CD4-positive, alpha-beta T cell (primary cell): ENCODE data around the gene POLRMT. TPM values are rescaled to one million over a fixed set of nuclear protein-coding genes. Genes with fewer than 3 reads are reported as not detected.

ENCODE experiments used
- ATAC-seq: fragments of 200-7000 bp; cut with Tn5 transposase; one replicate; pipeline ENCODE4 v1.10.0; 2022; ENCODE audit warnings: mild to moderate bottlenecking; ENCODE audit not compliant: poor library complexity
- CTCF ChIA-PET: fragments of 350-600 bp; sonication (Branson Sonifier 250); formaldehyde crosslinking; loops from one replicate; lab custom pipeline; 2021; ENCODE audit warnings: antibody characterized with exemption, inconsistent platforms; lab: Charles Lee
- POLR2A ChIA-PET: fragments of 350-600 bp; sonication (Branson Sonifier 250); formaldehyde crosslinking; loops from one replicate; lab custom pipeline; 2021; ENCODE audit warnings: antibody characterized with exemption, inconsistent platforms; lab: Charles Lee
- DNase-seq, 14 experiments: peaks; one replicate each; pipeline ENCODE4 v3.0.0-alpha.2; 2013 to 2020; ENCODE audit warnings: mixed read lengths in 2 of 14
- H3K27ac ChIP-seq, 2 donors: one replicate each; pipeline versions ENCODE4 v1.5.1 to v1.7.0; 2013; ENCODE audit warnings: low read length in 2 of 2, low read depth in 1 of 2, mild to moderate bottlenecking in 1 of 2
- H3K27me3 ChIP-seq, 2 experiments: 1 replicate in 1 of 2; 2 replicates in 1 of 2; pipeline versions ENCODE4 v1.6.1 to v1.7.0; 2013; ENCODE audit warnings: low read length in 2 of 2, control low read depth in 1 of 2, mild to moderate bottlenecking in 1 of 2, moderate library complexity in 1 of 2; ENCODE audit not compliant: insufficient read depth in 2 of 2, control insufficient read depth in 1 of 2
- H3K36me3 ChIP-seq: one replicate; pipeline ENCODE4 v1.6.1; 2013; ENCODE audit warnings: low read length, control low read depth; ENCODE audit not compliant: insufficient read depth
- H3K4me1 ChIP-seq: one replicate; pipeline ENCODE4 v1.6.1; 2013; ENCODE audit warnings: low read length, control low read depth; ENCODE audit not compliant: insufficient read depth
- H3K4me3 ChIP-seq: one replicate; pipeline ENCODE4 v1.5.1; 2013; ENCODE audit warnings: mild to moderate bottlenecking, low read length, moderate library complexity
- H3K9me3 ChIP-seq, 2 experiments: 1 replicate in 1 of 2; 2 replicates in 1 of 2; pipeline versions ENCODE4 v1.6.1 to v1.7.0; 2013; ENCODE audit warnings: low read length in 2 of 2, mild to moderate bottlenecking in 2 of 2, control low read depth in 1 of 2, moderate library complexity in 1 of 2; ENCODE audit not compliant: control insufficient read depth in 1 of 2, insufficient read depth in 1 of 2
- H3K27ac Mint-ChIP-seq: one replicate; pipeline ENCODE4 v1.8.0; 2020; ENCODE audit warnings: mixed read lengths
- H3K27me3 Mint-ChIP-seq: one replicate; pipeline ENCODE4 v1.8.0; 2021; ENCODE audit warnings: mixed read lengths
- H3K36me3 Mint-ChIP-seq: one replicate; pipeline ENCODE4 v1.8.0; 2021; ENCODE audit warnings: low read depth, mixed read lengths
- H3K4me1 Mint-ChIP-seq: one replicate; pipeline ENCODE4 v1.8.0; 2021; ENCODE audit warnings: low read depth, mixed read lengths
- H3K4me3 Mint-ChIP-seq: one replicate; pipeline ENCODE4 v1.8.0; 2020; ENCODE audit warnings: mild to moderate bottlenecking, mixed read lengths
- H3K9me3 Mint-ChIP-seq: one replicate; pipeline ENCODE4 v1.8.0; 2020; ENCODE audit warnings: mixed read lengths
- CTCF ChIP-seq: fragments of 200-600 bp; IDR thresholded peaks from one replicate; pipeline ENCODE4 v1.8.0; 2022; ENCODE audit warnings: antibody characterized with exemption, mild to moderate bottlenecking
- intact Hi-C, 2 experiments: fragments of 100-400 bp; cut with DNase I in 1 of 2; cut with micrococcal nuclease in 1 of 2; formaldehyde crosslinking; loops; one replicate each; pipeline versions ENCODE4 v1.15.1 to v1.9.0; 2023 to 2025; cut with DNase I, micrococcal nuclease
- total RNA-seq, 174 experiments: library from RNA in 2 of 174; stranded (reverse) in 2 of 174; gene quantifications; one replicate each; pipeline ENCODE4 v1.2.3 and lab custom pipeline; 2021 to 2026

POLRMT gene
- total RNA-seq, 2 experiments from 2014 or later: 54.4 to 56.2 TPM

- intact Hi-C loops: no loop called here
- Mint-ChIP-seq H3K27ac (no peak overlapping the region), H3K36me3 (peaks cover 39% of the 10 kb centered on the region), H3K9me3 (no peaks in the 10 kb centered on the region), H3K4me1 (peaks cover 4% of the 10 kb centered on the region), H3K27me3 (no peaks in the 10 kb centered on the region), H3K4me3 (no peak overlapping the region)
- peaks cover 0 to 4% of the 10 kb centered on the region in 2 experiments for H3K9me3 ChIP-seq
- H3K27me3 ChIP-seq: no peaks in the 10 kb centered on the region
- H3K36me3 ChIP-seq: peaks cover 58% of the 10 kb centered on the region
- ChIA-PET CTCF (interaction anchor here (0.6 to 1.2 kb wide), 2 partner anchors 40 kb away, joined by 3 read pairs; no protein-coding TSS in a partner anchor), POLR2A (no interaction called here)
- H3K27ac ChIP-seq: no peak overlapping the region
- ATAC-seq (no peak), DNase-seq (no peak)
- H3K4me3 ChIP-seq: no peak overlapping the region
- H3K4me1 ChIP-seq: no peaks in the 10 kb centered on the region
- no peak for TF ChIP-seq CTCF
These were observed 8.8 kb downstream of the POLRMT start for GRCh38 chr19:624433-625109.

- intact Hi-C loops: no loop called here
- H3K27ac Mint-ChIP-seq: no peak overlapping the region
These were observed 9.4 kb downstream of the POLRMT start for GRCh38 chr19:623974-624373.

GRCh38 chr19:623175-623916, 10.0 kb downstream of the POLRMT start:
- Histone ChIP-seq H3K27me3 (no peaks in the 10 kb centered on the region), H3K4me3 (no peak overlapping the region), H3K36me3 (peaks cover 57% of the 10 kb centered on the region), H3K4me1 (no peaks in the 10 kb centered on the region), H3K27ac (no peak overlapping the region), H3K9me3 (peaks cover 0 to 3% of the 10 kb centered on the region in 2 experiments)
- Mint-ChIP-seq H3K9me3 (no peaks in the 10 kb centered on the region), H3K27ac (no peak overlapping the region), H3K4me1 (no peaks in the 10 kb centered on the region), H3K27me3 (no peaks in the 10 kb centered on the region), H3K36me3 (peaks cover 39% of the 10 kb centered on the region), H3K4me3 (no peak overlapping the region)
- no peak for TF ChIP-seq CTCF
- ChIA-PET CTCF (interaction anchor here (1.2 kb wide), 1 partner anchor 39 kb away, joined by 3 read pairs; no protein-coding TSS in a partner anchor), POLR2A (interaction anchor here (0.6 kb wide), 1 partner anchor 43 kb away, joined by 4 read pairs; no protein-coding TSS in a partner anchor)
- intact Hi-C loops: no loop called here
- ATAC-seq: no peak
- DNase-seq: no peak

More at GRCh38 chr19:623974-624373, 9.4 kb downstream of the POLRMT start:
- Histone ChIP-seq H3K27me3 (no peaks in the 10 kb centered on the region), H3K4me1 (no peaks in the 10 kb centered on the region), H3K27ac (no peak overlapping the region), H3K36me3 (peaks cover 58% of the 10 kb centered on the region), H3K4me3 (no peak overlapping the region), H3K9me3 (peaks cover 0 to 4% of the 10 kb centered on the region in 2 experiments)
- DNase-seq (no peak), ATAC-seq (no peak)
- Mint-ChIP-seq H3K4me1 (peaks cover 2% of the 10 kb centered on the region), H3K9me3 (no peaks in the 10 kb centered on the region), H3K36me3 (peaks cover 39% of the 10 kb centered on the region), H3K27me3 (no peaks in the 10 kb centered on the region), H3K4me3 (no peak overlapping the region)
- ChIA-PET POLR2A (no interaction called here), CTCF (interaction anchor here (1.2 kb wide), 1 partner anchor 40 kb away, joined by 3 read pairs; no protein-coding TSS in a partner anchor)
- no peak for TF ChIP-seq CTCF
